Measurements from ENCODE around the gene COL4A2.
"Not testable (repeated sequence)": the region's sequence is repeated elsewhere in the genome, so short reads cannot be mapped to it uniquely, and the experiment has no call there.

Gene COL4A2

DNA sequence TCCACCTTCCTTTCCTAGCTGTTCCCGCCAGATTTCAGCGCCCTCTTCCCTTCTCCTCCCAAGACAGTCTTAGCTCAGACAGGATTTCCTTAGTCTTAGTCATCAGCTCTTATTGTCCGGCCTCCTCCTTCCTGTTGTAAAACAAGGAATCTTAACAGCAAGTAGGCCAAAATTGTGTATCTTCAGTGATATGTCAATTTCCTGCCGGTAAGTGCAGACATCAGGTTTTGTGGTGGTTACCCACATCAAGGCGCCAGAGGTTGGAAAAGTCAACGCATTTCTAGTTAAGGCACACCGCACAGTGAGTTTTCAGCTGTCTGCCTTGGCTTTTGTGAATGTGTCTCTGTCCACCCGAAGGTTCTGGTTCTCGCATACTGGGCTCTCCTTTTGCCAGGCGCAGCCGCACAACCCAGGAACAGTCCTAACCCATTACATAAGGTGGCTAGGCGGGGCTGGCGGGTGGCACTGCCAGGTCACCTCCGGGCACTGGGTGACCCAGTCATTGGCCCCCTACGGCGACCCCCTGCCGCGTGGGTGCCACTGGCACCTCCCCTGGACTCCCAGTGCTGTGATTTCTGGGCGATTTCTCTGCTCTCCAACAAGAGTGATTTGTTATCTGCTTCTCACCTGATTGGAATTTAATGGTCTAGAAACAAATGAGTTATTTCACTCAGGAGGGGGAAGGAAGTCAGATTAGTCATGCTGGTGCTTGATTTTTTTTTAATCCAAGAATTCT, 12.9 kb downstream of the COL4A2 start:
- DNase-seq (ENCODE audit: insufficient read length, low spot score) (peak; percentile 51), FAIRE-seq (peak; percentile 46)

DNA sequence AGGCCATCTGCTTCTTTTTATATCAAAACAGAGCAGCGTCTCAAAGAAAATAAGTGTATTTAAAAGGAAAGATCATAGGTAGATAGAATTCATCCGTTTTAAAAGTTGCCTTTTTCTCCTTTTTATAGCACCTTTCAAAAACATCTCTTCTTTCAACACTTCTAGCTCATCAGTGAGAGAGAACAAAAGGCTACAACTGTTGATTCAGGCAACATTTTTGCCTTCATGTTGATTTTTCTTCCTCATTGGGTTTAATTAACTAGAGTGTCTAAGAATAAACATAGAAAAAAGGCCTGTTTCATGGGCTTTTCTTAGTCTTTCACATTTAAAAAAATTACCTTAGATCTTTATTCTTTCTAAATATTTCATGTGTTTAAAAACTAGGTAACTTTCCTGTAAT, 13.6 kb downstream of the COL4A2 start:
- DNase-seq (ENCODE audit: insufficient read length, low spot score) (no peak), FAIRE-seq (no peak)

DNA sequence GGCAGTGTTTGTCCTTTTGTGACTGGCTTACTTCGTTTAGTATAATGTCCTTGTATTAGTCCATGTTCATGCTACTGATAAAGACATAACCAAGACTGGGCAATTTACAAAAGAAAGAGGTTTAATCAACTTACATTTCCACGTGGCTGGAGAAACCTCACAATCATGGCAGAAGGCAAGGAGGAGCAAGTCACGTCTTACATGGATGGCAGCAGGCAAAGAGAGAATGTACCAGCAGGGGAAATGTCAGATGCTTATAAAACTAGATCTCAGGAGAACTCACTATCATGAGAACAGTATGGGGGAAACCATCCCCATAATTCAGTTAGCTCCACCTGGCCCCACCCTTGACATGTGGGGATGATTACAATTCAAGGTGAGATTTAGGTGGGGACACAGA, 14.5 kb downstream of the COL4A2 start:
- not testable (repeated sequence) for FAIRE-seq; DNase-seq (ENCODE audit: insufficient read length, low spot score)

DNA sequence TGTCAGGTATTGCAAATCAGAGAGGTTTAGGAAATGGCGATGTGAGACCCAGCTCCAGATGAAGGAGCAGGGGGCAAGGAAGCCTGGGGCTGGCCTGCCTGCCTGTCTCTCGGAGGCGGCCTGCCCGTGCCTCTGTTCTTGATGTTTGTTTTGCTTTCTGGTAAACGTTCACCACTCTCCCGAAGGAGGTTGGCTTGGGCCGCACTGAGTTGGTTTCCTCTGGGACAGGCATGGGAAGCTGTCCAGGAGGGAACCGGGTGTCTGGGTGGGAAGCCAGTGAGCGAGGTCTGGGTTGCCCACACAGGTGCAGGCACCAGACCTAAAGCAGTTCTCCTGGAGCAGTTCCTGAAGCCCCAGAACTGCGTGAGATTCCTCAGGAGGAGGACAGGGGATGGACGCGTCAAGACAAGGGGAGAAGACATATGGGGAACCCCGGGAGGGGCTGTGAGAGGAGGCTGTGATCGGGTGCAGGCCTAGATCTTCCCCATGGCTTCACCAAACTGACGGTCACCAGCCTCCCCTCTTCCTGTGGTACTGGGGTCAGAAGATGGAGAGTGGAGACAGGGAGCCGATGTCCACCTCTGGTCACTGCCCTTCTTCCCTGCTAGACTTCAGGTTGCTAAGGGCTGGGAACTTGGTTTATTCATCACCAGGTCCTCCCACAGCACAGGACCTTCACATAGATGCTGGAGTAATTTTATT, 15.2 kb downstream of the COL4A2 start:
- DNase-seq (ENCODE audit: insufficient read length, low spot score), result no peak
- FAIRE-seq, result no peak

DNA sequence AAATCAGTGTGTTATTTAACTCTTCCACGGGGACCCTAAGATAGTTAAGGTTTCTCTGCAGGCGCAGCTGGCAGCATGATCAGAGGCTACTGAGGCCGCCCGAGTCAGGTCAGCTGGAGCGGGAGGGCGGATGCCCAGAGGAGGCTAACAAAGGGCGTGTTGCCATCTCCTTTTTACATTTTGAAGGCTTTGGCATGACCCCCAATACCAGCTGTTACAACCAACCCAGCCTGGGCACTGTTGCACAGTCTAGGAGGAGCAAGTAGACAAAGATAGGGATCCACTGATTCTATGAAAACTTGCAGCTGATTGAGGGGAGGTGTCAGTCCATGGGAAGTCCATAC, 15.7 kb downstream of the COL4A2 start:
- no peak for FAIRE-seq

DNA sequence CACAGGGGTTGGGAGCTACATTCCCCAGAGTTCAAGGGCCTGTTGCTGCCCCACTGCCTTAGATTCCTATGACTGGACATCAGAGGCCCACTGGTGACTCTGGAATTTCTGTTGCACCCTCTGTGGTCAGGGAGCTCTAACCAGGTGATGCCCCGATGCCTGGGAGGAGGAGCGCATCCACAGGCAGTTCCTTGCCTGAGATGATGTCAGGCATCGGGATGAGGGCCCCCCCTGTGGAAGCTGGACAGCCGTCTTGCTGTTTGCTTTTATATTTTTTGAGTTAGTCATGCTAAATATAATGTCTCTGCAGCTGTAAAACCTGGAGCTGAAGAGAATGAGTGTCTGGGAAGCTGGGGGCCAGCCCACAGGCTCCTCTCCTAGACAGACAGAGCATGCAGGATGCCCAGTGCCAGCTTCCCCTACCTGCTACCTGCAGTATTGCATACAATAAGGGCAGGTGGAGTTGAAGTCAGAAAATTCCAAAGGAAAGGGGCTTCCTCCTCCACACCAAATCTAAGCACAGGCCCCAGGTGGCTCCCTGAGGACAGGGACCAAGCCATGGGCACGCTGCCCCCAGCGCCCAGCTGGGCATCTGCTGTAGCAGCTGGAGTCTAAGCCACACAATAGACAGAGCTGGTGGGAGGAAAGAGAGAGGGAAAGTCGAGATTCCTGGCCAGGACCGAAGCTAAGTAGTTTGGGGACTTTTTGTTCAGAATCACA, 16.2 kb downstream of the COL4A2 start:
- DNase-seq (ENCODE audit: insufficient read length, low spot score) (no peak), FAIRE-seq (no peak)

More for the DNA sequence above, 15.7 kb downstream of the COL4A2 start:
- DNase-seq (ENCODE audit: insufficient read length, low spot score), result no peak

DNA sequence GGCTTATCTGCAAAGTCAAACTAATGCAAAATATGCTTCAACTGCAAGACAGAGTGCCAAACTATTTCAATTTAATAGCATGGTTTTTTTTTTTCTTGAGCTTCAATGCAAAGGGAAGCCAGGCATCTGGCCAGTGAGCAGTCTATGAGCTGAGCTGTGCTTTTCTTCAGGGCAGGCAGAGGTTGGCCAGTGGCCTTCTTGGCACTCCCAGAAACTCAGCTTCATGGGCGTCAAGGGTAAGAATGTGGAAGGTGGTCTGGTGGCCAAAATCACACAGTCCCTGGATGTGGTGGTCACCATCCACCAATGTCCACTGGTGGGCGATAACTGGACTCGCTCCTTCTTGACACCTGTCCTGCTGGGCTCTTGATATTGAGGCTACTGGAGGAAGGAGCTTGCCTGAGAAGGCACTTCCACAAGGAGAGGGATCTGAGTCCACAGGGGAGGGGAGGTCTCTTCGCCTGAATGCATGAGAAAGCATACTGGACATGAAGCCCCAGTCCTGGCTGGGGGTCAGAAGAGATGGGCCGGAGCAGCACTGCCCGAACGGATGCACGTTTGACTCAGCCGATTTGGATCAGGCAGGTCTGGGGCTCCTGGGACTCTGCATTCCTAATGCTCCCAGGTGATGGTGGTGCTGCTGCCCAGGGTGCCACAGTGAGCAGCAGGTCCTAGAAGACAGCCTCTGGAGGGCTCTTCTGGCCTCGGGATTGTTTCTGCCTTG, 17.1 kb downstream of the COL4A2 start:
- FAIRE-seq (no peak), DNase-seq (ENCODE audit: insufficient read length, low spot score) (no peak)

DNA sequence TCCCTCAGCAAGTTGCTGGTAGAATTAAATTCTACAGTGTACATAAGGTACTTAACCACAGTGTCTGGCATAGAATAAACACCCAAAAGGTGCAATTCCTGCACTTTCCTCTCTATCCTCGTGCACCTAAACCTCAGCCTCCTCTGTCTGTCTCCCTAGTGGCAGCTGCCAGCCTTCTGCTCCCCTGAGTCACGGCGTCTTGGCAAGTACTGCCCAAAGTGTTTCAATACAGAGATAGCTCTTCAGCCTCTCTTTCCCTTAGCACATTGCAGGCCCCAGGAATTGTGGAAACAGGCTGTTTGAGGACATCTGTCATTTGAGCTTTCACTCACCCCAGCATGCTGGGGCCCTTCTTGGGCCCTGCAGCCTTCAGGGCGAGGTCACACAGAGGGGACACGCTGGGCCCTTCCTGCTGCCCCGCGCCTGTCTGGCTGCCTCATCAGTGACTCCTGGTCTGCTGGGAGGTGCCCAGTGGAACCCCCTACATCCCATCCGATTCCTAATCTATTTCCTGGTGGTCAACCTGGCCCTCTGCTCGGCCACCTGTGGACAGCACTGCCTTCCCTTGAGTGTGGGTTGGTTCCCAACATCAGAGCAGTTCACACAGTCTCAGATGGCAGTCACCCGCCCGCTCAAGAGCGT, 19.3 kb downstream of the COL4A2 start:
- FAIRE-seq (no peak), DNase-seq (ENCODE audit: insufficient read length, low spot score) (no peak)

DNA sequence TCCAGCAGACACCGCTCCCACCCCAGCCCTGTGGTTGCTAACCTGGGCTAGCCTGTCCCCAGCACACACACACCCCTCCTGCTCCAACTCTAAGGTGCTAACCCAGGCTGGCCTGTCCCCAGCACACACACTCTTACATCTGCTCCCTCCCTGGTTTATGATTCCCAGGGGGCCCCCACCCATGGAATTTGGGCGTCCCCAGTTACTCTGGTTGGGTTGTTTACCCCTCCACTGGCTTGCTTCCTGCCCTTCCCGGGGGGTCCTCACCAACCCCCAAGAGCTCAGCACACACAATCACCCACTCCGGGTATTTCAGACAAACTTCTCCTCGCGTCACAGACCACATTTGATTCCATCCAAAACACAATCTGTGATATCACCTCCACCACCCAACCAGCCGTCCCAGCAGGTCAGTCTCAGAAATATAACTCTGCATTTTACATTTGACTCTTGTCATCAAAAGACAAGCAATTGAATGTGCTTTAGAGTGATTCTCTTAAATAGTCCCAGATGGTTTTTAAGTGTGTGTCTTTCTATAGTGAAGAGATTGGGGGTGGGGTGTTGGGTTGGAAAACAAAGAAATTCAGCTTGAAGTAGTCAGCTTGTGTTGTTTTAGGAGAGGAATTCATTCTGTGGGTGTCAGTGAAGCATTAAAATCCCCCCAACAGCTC, 20.1 kb downstream of the COL4A2 start:
- no peak for DNase-seq (ENCODE audit: insufficient read length, low spot score)
- FAIRE-seq, result no peak

DNA sequence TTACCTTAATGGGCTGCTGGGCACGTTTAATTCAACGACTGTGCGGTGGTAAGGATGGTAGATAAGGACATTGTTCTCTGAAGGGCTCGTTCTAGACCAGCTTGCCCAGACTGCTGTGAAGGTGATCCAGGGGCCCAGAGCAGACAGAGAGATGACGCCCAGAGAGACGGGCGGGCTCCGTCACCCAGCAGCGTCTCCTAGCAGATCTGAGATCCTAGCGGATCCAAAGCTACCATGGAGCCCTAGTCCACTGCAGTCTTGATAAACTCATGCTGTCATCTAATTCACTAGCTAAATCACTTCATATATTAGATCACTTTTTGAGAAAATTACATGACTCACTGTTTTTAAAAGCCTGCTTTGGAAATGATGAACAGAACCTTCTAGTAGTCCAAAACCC, 21.5 kb downstream of the COL4A2 start:
- FAIRE-seq (no peak), DNase-seq (ENCODE audit: insufficient read length, low spot score) (no peak)

DNA sequence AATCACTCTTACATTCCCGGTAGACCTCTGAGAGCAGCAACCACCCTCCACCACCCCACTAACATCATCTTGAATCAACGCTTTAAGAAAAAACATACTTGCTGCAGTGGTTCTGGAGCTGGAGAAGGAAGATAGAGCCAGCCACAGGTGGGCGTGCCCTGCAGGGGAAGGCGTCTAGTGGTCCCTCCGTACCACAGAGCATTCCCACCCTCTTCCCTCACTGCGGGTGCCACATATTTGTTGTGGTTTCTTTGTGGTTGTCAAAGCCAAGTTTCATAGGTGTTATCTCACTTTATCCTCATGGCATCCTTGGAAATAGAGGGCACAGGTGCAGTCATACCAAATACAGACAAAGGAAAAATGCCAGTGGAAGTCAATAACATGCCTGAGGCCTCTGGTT, 22.2 kb downstream of the COL4A2 start:
- FAIRE-seq (no peak), DNase-seq (ENCODE audit: insufficient read length, low spot score) (no peak)

DNA sequence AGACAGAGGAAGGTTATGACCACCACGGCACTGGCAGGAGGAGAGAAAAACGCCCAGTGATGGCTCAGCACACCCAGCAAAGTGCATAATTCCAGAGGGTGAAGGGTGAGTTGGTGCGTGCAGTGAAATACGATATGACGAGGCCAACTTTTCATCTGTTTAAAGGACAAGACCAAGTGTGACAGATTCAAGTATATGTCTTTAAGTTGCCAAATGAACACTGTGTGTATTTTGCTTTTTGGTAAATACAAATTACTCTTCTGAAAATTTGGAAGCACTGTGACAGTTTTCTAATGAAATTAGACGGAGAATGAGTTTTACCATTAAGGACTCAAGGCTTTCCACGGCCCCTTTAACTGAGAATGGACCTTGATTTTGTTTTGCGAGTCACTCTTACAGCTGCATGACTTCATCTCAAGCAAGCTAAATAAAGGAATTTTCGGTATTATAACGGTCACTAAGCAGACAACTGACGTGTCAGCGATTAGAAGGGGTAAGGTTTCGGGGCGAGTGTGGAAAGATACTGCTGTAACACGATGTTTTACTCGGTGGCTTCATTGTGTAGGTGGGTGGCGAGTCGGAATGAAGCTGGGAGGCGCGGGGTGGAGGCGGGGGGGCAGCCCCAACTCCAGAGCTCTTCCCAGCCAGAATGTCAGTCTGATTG, 22.8 kb downstream of the COL4A2 start:
- DNase-seq (ENCODE audit: insufficient read length, low spot score), result no peak
- no peak for FAIRE-seq

DNA sequence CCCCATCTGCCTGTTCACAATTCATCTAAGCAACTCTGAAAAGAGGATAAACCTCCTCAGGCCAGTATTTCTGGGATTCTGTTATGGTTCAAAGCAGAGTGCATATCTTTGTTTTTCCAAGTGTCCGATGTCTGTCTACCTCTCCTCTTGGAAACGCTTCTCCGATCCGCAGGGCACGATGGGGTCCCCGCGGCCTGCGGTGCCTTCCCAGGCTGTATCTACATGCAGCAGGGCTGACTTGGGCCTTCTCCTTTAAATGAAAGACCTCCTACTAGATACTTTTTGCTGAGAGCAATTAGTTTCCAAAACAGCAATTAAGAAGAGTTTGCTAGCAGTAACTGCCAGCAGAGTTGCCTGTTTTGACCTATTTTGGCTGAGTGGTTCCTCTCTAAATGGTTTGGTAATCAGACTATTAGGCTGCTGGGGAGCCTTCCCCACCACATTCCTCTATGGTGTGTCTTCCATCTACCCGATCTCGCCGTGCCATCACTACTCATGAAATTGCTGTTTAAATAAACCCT, 23.5 kb downstream of the COL4A2 start:
- FAIRE-seq, result no peak

DNA sequence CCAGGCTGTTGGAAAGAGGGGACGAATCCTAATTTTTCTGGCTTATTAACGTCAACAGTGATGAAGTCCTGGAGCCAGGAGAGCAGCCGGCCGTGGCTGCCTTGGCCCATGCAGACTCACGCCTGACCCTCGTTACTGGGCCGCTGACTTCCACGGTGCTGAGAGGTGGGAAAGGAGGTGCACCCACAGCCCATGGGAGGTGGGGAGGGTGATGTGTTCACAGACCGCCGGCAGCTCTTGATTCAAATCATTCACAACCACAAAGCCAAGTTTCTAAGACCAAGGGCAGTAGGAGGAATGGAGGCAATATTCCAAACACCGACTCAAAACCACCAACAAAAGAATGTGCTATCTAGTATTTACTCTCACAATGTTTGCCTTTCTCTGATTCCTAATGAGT, 24.3 kb downstream of the COL4A2 start:
- no peak for FAIRE-seq
- DNase-seq (ENCODE audit: insufficient read length, low spot score), result no peak

More for the DNA sequence above, 23.5 kb downstream of the COL4A2 start:
- DNase-seq (ENCODE audit: insufficient read length, low spot score), result no peak

DNA sequence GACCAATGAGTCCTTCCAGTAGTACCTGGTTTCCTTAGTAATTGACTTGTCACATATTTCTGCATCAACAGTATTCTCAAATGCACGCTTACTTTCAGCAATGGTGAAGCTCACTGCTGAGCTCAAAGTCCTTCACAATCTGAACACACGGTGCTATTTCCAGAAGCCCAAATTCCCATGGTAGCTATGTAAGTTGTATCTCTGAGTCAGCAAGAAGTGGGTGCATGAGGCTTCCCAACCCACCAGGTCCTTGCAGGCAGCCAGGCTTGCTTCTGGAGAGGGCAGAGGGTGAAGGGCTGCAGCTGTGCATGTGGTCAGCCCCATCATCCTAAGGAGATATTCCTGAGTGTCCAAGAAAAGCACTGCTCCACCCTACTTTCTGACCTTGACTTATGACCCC, 25.7 kb downstream of the COL4A2 start:
- FAIRE-seq (no peak), DNase-seq (ENCODE audit: insufficient read length, low spot score) (no peak)

DNA sequence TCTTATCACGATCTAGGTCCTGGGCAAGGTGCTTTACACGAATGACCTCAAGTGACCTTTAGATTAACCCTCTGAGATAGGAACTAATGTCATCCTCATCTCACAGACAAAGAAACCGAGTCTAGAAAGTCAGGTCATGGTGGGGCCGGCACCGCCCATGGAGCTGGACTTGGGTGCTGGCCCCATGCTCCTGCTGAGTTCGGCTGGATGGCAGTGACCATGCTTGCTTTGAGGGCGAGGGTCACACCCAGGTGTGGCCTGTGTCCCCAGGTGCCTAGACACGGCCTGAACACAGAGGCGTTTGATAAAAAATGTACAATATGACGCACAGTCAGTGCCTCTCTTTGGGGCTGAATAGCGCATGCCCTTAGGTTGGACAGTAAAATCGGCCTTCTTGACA, 26.8 kb downstream of the COL4A2 start:
- DNase-seq (ENCODE audit: insufficient read length, low spot score) (no peak), FAIRE-seq (no peak)

DNA sequence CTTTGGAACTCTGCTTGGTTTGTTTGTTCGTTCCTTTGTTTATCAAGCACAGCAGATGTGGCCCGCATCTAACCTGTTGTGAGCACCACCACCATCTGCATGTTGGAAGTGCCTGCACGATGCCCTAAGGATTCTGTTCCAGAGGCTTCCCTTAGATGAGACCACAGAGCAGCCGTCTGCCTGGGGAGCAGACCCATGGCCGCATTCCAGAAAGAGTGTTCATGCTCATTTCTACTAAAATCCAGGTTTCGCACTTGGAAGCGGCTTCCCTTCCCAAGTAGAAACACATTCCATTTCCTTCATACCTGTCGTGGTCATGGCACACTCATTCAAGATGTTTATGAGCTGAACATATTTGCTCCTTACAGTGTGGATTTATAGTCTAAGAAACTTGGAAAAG, 27.2 kb downstream of the COL4A2 start:
- DNase-seq (ENCODE audit: insufficient read length, low spot score), result no peak
- FAIRE-seq, result no peak

DNA sequence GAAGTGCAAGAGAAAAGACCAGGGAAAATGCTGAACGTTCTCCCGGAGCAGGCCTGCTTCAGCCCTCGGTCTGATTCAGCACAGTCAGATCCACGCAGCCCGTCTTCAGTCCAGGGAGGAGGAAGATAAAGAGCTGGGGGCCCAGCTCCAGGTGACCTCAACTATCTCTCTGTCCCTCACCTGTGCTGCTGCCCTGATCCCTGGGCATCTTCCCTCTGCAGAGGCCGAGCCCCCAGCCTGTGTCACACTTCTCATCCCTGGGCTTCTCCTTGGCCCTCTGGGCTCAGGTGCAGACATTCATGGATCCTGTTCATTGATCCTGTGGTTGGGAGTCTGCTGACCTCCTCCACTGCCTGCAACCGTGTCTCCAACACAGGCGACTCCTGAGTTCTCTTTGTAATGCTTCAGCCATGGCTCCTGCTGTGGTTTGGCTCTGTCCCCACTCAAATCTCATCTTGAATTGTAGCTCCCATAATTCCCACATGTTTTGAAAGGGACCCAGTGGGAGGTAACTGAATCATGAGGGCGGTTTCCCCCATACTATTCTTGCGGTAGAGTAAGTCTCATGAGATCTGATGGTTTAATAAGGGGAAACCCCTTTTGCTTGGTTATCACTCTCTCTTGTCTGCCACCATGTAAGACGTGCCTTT, 27.9 kb downstream of the COL4A2 start:
- FAIRE-seq, result no peak

DNA sequence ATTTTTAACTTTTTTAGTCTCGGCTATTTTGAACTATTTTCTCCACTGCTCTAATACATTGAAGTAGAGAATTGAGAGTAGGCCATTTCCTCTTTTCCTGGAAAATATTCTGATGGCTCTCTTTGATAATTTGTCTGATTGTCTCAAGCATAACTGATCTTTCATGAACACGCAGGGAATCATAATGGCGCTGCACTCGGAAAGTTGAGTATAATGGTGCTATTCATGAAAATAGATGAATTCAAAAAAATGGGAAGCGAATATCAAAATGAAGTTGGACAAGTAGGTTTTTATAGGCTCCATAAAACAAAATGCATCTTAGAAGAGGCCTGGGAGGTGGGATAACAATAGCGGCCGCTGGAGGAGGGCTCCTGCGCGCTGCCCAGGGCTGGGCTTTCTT, 29.0 kb downstream of the COL4A2 start:
- FAIRE-seq (no peak), DNase-seq (ENCODE audit: insufficient read length, low spot score) (no peak)

More for the DNA sequence above, 27.9 kb downstream of the COL4A2 start:
- DNase-seq (ENCODE audit: insufficient read length, low spot score), result no peak
